Dendritic cell treated with granulocyte-macrophage colony-stimulating factor and Interleukin-4, amounts not matched to agents 40 ng/mL and 50 ng/mL, for 4 days (primary cell): Measurements from ENCODE around the gene DPYD.

Source experiments
- H3K27ac Mint-ChIP-seq: one replicate; pipeline ENCODE4 v1.8.0; 2022; ENCODE audit warnings: mild to moderate bottlenecking, mixed read lengths
- H3K27me3 Mint-ChIP-seq: one replicate; pipeline ENCODE4 v1.8.0; 2022; ENCODE audit warnings: mild to moderate bottlenecking, mixed read lengths
- H3K36me3 Mint-ChIP-seq: one replicate; pipeline ENCODE4 v1.8.0; 2022; ENCODE audit warnings: low read depth, mixed read lengths
- H3K4me1 Mint-ChIP-seq: one replicate; pipeline ENCODE4 v1.8.0; 2022; ENCODE audit warnings: low read depth, mixed read lengths
- H3K4me3 Mint-ChIP-seq: one replicate; pipeline ENCODE4 v1.8.0; 2022; ENCODE audit warnings: mild to moderate bottlenecking, moderate library complexity, mixed read lengths
- H3K9me3 Mint-ChIP-seq: one replicate; pipeline ENCODE4 v1.8.0; 2022; ENCODE audit warnings: mixed read lengths
- intact Hi-C: fragments of 100-400 bp; cut with micrococcal nuclease; formaldehyde crosslinking; loops from one replicate; pipeline ENCODE4 v1.15.0; 2022

Gene DPYD

GRCh38 chr1:97780884-97781283 is 139.9 kb downstream of the DPYD start:
- Mint-ChIP-seq H3K4me3 (no peak overlapping the region), H3K27me3 (no peaks in the 10 kb centered on the region), H3K9me3 (no peaks in the 10 kb centered on the region), H3K27ac (no peak overlapping the region), H3K4me1 (peaks cover 11% of the 10 kb centered on the region), H3K36me3 (peaks cover 44% of the 10 kb centered on the region)
- intact Hi-C loops = no loop called here

DNA sequence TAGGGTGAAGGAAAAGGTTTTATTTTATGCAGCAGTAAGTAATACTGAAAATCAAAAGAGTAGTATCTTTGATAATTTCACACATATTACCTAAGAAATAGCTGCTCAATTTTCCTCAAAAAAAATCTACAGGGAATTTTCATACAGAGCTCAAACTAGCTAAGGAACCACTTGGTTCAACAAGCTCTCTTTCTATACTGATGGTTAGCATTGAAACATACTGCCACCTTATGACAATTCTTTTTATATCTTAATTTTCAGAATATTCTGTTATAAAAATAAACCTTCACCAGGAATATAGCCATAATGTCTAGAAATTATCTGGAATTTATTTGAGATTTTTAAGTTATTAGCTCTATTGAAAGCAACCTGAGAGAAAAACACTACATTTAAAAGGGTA is 142.1 kb downstream of the DPYD start:
- H3K9me3 Mint-ChIP-seq = no peaks in the 10 kb centered on the region
- peaks cover 16% of the 10 kb centered on the region for H3K4me1 Mint-ChIP-seq
- intact Hi-C loops = no loop called here
- no peak overlapping the region for H3K4me3 Mint-ChIP-seq
- H3K27ac Mint-ChIP-seq = no peak overlapping the region
- peaks cover 58% of the 10 kb centered on the region for H3K36me3 Mint-ChIP-seq
- no peaks in the 10 kb centered on the region for H3K27me3 Mint-ChIP-seq

DNA sequence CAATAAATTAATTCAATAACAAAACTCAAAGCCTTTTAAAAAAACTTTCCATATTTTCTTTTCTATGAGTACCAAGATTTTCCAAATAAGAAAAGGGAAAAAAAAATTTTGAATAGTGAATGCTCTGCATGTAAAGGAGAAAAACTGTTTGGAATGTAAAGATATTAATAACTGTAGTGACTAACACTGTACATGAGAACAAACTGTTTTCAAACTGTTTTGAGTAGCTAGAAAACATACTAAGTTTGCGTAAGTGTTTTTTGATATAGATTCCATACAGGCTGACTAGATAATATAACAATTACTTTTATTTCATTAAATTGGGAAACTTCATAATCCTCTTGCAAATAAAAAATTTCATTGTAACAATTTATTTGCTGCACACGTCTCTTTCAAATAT is 150.5 kb downstream of the DPYD start:
- H3K36me3 Mint-ChIP-seq = peaks cover 40% of the 10 kb centered on the region
- H3K4me3 Mint-ChIP-seq = no peak overlapping the region
- intact Hi-C loops = no loop called here
- H3K27me3 Mint-ChIP-seq = no peaks in the 10 kb centered on the region
- H3K9me3 Mint-ChIP-seq = no peaks in the 10 kb centered on the region
- peaks cover 28% of the 10 kb centered on the region for H3K4me1 Mint-ChIP-seq
- no peak overlapping the region for H3K27ac Mint-ChIP-seq

- no peak overlapping the region for H3K27ac Mint-ChIP-seq
- intact Hi-C loops = no loop called here
- H3K27me3 Mint-ChIP-seq = no peaks in the 10 kb centered on the region
- H3K4me1 Mint-ChIP-seq = peaks cover 32% of the 10 kb centered on the region
- peaks cover 32% of the 10 kb centered on the region for H3K36me3 Mint-ChIP-seq
- no peaks in the 10 kb centered on the region for H3K9me3 Mint-ChIP-seq
- H3K4me3 Mint-ChIP-seq = no peak overlapping the region
Measured at GRCh38 chr1:97767381-97767780, 153.5 kb downstream of the DPYD start.

DNA sequence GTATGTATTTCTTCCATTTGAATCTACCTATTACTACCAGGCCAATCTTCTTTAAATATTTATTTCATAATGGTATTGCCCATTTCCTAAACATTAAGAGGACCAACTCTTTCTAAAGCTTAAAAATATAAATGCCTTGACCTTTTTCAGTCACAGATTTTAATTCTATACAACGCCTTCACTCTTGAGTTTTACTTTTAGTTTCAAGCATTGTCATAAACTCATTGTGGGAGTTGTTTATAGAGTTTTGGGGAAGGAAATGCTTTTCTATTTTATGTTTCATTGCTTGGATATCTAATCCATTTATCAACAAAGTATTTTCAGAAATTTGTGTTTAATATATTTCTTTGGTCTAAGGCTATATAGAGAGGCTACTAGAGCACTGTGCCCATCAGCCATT is 155.8 kb downstream of the DPYD start:
- no peak overlapping the region for H3K27ac Mint-ChIP-seq
- intact Hi-C loops = no loop called here
- H3K27me3 Mint-ChIP-seq = no peaks in the 10 kb centered on the region
- H3K4me3 Mint-ChIP-seq = no peak overlapping the region
- H3K9me3 Mint-ChIP-seq = no peaks in the 10 kb centered on the region
- H3K36me3 Mint-ChIP-seq = peaks cover 50% of the 10 kb centered on the region
- H3K4me1 Mint-ChIP-seq = peaks cover 36% of the 10 kb centered on the region

DNA sequence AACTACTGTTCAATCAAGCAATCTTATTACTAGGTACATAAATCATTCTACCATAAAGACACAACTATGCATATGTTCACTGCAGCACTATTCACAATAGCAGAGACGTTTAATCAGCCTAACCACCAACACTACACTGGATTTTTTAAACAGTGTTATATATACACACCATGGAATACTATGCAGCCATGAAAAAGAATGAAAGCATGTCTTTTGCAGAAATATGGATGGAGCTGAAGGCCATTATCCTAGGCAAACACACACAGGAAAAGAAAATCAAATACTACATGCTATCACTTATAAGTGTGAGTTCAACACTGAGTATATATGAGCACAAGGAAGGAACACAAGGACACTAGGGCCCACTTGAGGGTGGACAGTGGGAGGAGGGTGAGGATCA is 159.2 kb downstream of the DPYD start:
- H3K9me3 Mint-ChIP-seq = no peaks in the 10 kb centered on the region
- intact Hi-C loops = no loop called here
- no peak overlapping the region for H3K27ac Mint-ChIP-seq
- no peak overlapping the region for H3K4me3 Mint-ChIP-seq
- peaks cover 61% of the 10 kb centered on the region for H3K36me3 Mint-ChIP-seq
- H3K4me1 Mint-ChIP-seq = peaks cover 34% of the 10 kb centered on the region
- no peaks in the 10 kb centered on the region for H3K27me3 Mint-ChIP-seq

GRCh38 chr1:97759078-97759477 is 161.8 kb downstream of the DPYD start:
- Mint-ChIP-seq H3K27ac (no peak overlapping the region), H3K4me1 (peaks cover 20% of the 10 kb centered on the region)

DNA sequence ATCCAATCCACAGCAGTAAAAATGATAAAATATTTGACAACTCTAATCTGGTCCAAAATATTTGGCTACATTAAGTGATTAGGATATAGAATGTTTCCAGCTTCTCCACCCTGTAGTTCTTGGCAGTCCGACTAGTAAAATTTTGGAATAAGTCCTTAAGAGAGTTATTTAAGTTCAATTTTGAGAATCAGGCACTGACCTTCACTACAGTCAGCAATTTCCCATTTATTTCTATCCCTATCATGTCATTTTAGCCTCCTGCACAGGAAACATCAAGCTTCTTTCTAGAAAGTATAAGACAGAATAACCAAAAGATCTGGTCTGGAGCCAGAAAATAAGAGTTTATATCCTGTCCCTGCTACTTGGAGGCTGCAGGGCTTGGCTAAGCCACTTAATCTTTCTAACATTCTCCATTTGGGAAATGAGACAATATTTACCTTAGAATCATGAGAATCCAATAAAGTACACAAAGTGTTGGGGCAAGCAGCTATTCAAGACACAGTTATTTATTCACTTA is 162.2 kb downstream of the DPYD start:
- H3K36me3 Mint-ChIP-seq = peaks cover 65% of the 10 kb centered on the region
- intact Hi-C loops = no loop called here
- H3K9me3 Mint-ChIP-seq = no peaks in the 10 kb centered on the region
- no peak overlapping the region for H3K27ac Mint-ChIP-seq
- H3K27me3 Mint-ChIP-seq = no peaks in the 10 kb centered on the region
- H3K4me3 Mint-ChIP-seq = no peak overlapping the region
- peaks cover 16% of the 10 kb centered on the region for H3K4me1 Mint-ChIP-seq

More at GRCh38 chr1:97759078-97759477, 161.8 kb downstream of the DPYD start:
- Mint-ChIP-seq H3K36me3 (peaks cover 69% of the 10 kb centered on the region), H3K27me3 (no peaks in the 10 kb centered on the region), H3K4me3 (no peak overlapping the region), H3K9me3 (no peaks in the 10 kb centered on the region)
- intact Hi-C loops = no loop called here

- Mint-ChIP-seq H3K9me3 (no peaks in the 10 kb centered on the region), H3K4me3 (no peak overlapping the region), H3K27ac (no peak overlapping the region)
Measured at GRCh38 chr1:97745912-97746311, 174.9 kb downstream of the DPYD start.

DNA sequence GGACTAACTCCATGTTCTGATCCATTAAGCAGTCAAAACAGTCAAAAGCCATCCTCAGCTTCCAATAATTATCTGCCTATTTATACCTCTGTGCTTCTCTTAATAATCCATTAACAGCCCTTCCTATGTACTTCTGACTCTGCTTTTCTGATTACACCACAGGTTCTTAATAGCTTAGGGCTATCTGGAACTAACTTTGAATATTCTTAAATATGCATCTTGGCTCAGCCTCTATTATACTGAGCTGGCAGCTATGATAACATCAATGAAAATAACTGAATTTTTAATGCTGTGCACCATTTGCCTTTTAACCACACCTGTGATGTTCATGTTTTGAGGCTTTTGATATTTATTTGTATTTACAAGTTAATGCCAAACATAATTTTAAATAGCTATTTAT is 175.9 kb downstream of the DPYD start:
- no peak overlapping the region for H3K4me3 Mint-ChIP-seq
- peaks cover 4% of the 10 kb centered on the region for H3K4me1 Mint-ChIP-seq
- no peaks in the 10 kb centered on the region for H3K9me3 Mint-ChIP-seq
- H3K27ac Mint-ChIP-seq = no peak overlapping the region
- H3K36me3 Mint-ChIP-seq = peaks cover 12% of the 10 kb centered on the region
- H3K27me3 Mint-ChIP-seq = no peaks in the 10 kb centered on the region
- intact Hi-C loops = no loop called here

More at GRCh38 chr1:97745912-97746311, 174.9 kb downstream of the DPYD start:
- Mint-ChIP-seq H3K36me3 (peaks cover 7% of the 10 kb centered on the region), H3K4me1 (peaks cover 1% of the 10 kb centered on the region), H3K27me3 (no peaks in the 10 kb centered on the region)
- intact Hi-C loops = no loop called here

GRCh38 chr1:97743129-97743528 is 177.7 kb downstream of the DPYD start:
- H3K27ac Mint-ChIP-seq = no peak overlapping the region
- H3K27me3 Mint-ChIP-seq = no peaks in the 10 kb centered on the region
- peaks cover 12% of the 10 kb centered on the region for H3K36me3 Mint-ChIP-seq
- H3K4me1 Mint-ChIP-seq = peaks cover 4% of the 10 kb centered on the region
- no peaks in the 10 kb centered on the region for H3K9me3 Mint-ChIP-seq
- intact Hi-C loops = no loop called here
- no peak overlapping the region for H3K4me3 Mint-ChIP-seq

DNA sequence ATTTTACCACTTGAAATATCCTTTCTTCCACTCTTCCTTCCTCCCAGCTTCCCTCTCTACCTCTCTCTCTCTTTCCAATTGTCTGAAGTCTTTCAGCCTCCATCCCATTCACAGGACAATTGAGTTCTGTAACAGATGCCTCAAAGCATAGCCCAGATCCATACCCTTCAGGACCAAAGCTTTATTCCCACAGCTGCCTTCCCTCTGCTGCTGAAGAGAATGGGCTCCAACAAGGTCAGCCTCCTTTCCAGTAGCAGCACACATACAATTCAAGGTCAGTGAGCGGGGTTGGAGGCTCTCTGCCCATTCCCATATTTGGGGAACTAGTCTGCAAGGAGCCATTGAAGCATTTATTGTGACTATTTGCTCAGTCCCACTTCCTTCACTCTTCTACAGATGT is 179.9 kb downstream of the DPYD start:
- Mint-ChIP-seq H3K4me3 (no peak overlapping the region), H3K27ac (no peak overlapping the region), H3K27me3 (no peaks in the 10 kb centered on the region), H3K9me3 (no peaks in the 10 kb centered on the region), H3K4me1 (peaks cover 4% of the 10 kb centered on the region), H3K36me3 (peaks cover 19% of the 10 kb centered on the region)
- intact Hi-C loops = no loop called here

DNA sequence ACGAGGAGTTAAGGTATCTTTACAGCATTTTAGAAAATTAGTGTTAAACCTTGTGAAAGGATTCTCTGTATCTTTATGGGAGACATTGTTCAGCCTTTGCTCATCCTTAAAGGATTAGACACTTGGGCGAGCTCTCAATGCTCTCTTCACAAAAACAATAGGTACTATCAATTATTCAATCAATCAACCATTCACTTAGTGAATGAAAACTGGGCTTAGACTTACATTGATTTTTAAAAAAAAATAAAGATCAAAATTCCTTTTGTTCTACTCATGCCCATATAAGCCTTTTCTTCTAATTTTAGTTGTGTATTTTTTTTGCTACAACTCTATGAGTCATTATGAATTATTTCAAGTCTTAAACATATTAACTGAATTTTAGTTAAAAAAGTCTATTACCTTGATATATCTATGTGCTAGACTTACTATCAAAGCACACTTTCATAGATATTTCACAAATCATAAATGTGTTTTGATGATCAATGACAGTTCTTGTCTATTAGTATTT is 181.2 kb downstream of the DPYD start:
- Mint-ChIP-seq H3K4me3 (no peak overlapping the region), H3K9me3 (no peaks in the 10 kb centered on the region), H3K27me3 (no peaks in the 10 kb centered on the region), H3K4me1 (peaks cover 4% of the 10 kb centered on the region), H3K27ac (no peak overlapping the region), H3K36me3 (peaks cover 19% of the 10 kb centered on the region)
- intact Hi-C loops = no loop called here

- intact Hi-C loops = no loop called here
- Mint-ChIP-seq H3K9me3 (no peaks in the 10 kb centered on the region), H3K27ac (no peak overlapping the region), H3K4me3 (no peak overlapping the region), H3K4me1 (peaks cover 4% of the 10 kb centered on the region), H3K27me3 (no peaks in the 10 kb centered on the region), H3K36me3 (peaks cover 19% of the 10 kb centered on the region)
Measured at GRCh38 chr1:97738270-97738669, 182.6 kb downstream of the DPYD start.

- Mint-ChIP-seq H3K4me1 (peaks cover 7% of the 10 kb centered on the region), H3K4me3 (no peak overlapping the region), H3K36me3 (no peaks in the 10 kb centered on the region), H3K27me3 (no peaks in the 10 kb centered on the region), H3K27ac (no peak overlapping the region), H3K9me3 (no peaks in the 10 kb centered on the region)
- intact Hi-C loops = no loop called here
Measured at GRCh38 chr1:97730271-97730670, 190.6 kb downstream of the DPYD start.
